GM21381 (cell line): Measurements from ENCODE around the gene NECAB2.
A peak's percentile ranks its signal among the peaks of the same experiment; 100 is the strongest.

ENCODE experiments used
- ATAC-seq: cut with Tn5 transposase; IDR thresholded peaks from one replicate; pipeline ENCODE4 v1.9.1; 2021; ENCODE audit warnings: mild to moderate bottlenecking, moderate library complexity; ENCODE audit not compliant: unreplicated experiment

The NECAB2 gene

GRCh38 chr16:83951544-83951943 is 16.5 kb upstream of the NECAB2 start:
- no peak for ATAC-seq

DNA sequence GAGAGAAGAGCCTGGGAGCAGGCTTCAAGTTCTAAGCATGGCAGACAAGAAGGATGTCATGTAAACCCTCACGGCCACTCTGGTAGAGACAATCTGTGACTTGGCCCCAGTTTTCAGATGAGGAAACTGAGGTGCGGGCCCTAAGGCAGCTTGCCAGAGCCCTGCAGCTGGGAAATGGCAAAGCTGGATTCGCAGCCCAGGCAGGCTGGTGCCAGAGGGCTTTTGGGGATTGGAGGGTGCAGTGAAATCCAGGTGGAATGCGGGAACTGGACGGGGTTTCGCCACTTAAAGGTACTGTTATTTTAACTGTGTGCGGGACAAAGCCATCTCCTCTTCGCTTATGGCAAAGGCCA is 15.5 kb upstream of the NECAB2 start:
- ATAC-seq, result no peak

- peak; percentile 89 for ATAC-seq
Measured at GRCh38 chr16:83952940-83953795, 14.9 kb upstream of the NECAB2 start, which contains the start of gene OSGIN1. TSS of gene OSGIN1 (plus strand) at chr16:83953240. CDS start at chr16:83957672, 4,432 bp downstream.

GRCh38 chr16:83953796-83954576 is 14.1 kb upstream of the NECAB2 start:
- ATAC-seq, result no peak

- ATAC-seq, result no peak
Measured at GRCh38 chr16:83954577-83955016, 13.4 kb upstream of the NECAB2 start.

DNA sequence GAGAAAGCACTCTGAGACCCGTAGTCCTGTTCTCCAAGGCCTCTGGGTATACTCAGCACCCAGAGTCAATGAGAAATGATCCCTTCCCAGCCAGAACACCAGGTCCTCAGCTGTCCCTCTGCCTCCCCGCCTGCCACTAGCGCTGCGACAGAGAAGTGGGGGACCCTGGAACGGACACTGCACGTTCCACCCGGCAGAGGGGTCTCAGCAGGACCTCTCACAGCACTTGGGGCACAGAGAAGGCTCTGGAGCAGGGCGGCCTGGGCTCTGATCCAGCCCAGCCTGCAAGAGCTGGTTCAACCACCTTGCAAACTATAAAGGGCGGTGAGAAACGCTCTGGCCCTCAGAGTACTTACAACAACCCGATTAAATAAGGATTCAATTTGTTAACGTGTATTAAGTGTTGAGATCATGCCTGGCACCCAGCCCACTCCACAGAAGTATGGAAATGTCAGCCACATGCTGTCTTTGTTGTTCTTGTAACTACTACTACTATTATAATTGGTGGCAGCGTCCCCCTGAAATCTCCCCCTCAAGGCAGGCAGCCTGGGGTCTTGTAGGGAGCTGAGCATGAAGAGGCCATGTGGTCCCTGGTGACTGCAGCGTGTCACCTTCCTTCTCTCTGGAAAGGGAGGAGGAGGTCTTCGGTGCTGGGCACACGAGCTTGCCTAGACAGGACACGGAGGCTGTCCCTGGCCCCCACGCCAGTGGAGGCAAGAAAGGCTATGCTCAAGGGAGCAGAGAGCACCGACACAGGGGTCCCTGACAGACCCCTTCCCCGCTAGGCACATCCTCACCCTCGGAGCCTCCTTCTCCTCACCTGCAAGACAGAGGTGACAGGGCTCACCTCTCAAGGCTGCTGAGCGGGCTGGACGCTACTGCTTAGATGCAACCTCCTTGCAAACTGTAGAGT is 12.6 kb upstream of the NECAB2 start:
- ATAC-seq, result no peak

GRCh38 chr16:83956336-83957289 is 11.4 kb upstream of the NECAB2 start:
- ATAC-seq, result no peak

GRCh38 chr16:83957296-83957855 is 10.7 kb upstream of the NECAB2 start:
- no peak for ATAC-seq

GRCh38 chr16:83958137-83958845 is 9.8 kb upstream of the NECAB2 start:
- ATAC-seq, result no peak

DNA sequence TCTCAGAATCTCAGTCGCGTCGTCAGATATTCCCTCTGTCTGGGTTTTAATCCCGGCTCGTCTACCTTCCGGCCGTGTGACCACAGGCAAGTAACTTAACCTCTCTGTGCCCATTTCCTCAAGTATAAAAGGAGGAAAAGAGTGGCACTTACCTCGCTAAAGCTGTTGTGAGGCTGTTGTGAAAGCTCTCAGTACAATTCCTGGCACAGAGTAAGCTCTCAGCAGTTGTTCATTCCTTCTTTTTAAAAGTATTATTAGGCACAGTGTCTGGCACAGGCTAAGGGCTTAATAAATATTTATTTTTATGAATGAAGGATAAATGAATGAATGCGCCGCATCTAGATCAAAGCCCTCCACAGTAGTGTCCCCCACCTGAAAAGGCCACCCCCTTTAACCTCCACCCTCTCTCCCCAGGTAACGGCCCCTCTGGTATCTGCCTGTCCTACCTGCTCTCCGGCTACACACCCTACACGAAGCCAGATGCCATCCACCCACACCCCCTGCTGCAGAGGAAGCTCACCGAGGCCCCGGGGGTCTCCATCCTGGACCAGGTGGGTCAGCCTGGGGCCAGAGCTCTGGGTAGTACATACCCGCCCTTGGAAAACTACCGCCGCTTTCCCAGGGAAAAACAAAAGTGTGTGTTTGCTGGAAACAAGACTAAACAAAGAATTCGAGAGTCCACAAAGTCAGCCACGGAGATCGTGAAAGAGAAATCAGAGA is 9.0 kb upstream of the NECAB2 start:
- no peak for ATAC-seq

GRCh38 chr16:83959656-83960434 is 8.2 kb upstream of the NECAB2 start:
- ATAC-seq, result no peak

GRCh38 chr16:83960521-83961249 is 7.4 kb upstream of the NECAB2 start:
- ATAC-seq, result no peak

DNA sequence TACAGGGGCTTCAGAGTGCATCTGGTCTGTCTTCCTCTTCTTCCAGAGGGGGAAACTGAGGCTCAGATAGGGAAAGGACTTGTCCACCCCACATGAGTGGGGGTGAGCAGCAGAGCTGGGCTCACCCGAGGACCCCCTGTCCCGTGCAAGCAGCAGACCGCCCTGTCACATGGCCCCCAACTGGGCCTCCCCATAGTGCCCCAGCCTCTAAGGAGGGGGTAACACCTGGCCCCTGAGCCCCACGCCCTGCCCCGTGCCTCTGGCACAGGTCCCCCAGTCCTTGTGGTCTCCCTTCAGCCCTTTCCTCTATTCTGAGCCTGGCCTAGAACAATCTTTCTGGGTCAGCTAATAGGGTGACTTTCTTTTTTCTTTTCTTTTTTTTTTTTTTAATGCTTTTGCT is 6.5 kb upstream of the NECAB2 start:
- no peak for ATAC-seq

GRCh38 chr16:83963277-83964119 is 4.5 kb upstream of the NECAB2 start:
- ATAC-seq, result no peak

DNA sequence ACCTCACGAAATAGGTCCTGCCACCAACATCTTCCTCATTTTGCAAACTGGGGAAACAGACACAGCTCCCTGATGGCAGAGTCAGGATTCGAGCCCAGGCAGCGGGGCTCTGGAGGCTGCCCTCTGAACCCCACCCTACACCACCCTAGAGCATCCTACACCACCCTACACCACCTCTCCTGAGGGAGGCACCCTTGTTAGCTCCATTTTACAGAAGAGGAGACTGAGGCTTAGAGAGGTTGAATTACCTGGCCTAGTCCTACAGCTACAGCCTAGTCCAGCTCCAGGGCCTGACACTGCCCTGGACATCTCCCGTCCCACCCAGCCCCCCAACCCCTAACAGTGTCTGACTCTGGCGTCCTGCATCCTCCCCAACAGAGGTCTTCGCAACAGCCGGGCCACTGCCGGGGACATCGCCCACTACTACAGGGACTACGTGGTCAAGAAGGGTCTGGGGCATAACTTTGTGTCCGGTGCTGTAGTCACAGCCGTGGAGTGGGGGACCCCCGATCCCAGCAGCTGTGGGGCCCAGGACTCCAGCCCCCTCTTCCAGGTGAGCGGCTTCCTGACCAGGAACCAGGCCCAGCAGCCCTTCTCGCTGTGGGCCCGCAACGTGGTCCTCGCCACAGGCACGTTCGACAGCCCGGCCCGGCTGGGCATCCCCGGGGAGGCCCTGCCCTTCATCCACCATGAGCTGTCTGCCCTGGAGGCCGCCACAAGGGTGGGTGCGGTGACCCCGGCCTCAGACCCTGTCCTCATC is 3.2 kb upstream of the NECAB2 start:
- ATAC-seq, result no peak
